HEK293 (cell line): ENCODE results near the gene PUM1.

Experiments
- CTCF ChIP-seq: fragments of 450-650 bp; formaldehyde crosslinking; IDR thresholded peaks from 2 replicates; pipeline ENCODE4 v1.5.1; 2016; ENCODE audit warnings: missing biosample characterization, missing genetic modification characterization
- ELK4 ChIP-seq: IDR thresholded peaks from 2 replicates; pipeline ENCODE4 v1.6.1; 2011; ENCODE audit warnings: mild to moderate bottlenecking, low read depth, low read length, borderline replicate concordance
- KLF9 ChIP-seq: fragments of 450-650 bp; formaldehyde crosslinking; IDR thresholded peaks from 2 replicates; pipeline ENCODE4 v1.5.1; 2016; ENCODE audit warnings: missing biosample characterization, missing genetic modification characterization, low read depth
- PBX3 ChIP-seq: sonication (generic); formaldehyde crosslinking; IDR thresholded peaks from 2 replicates; pipeline ENCODE4 v1.8.1; 2022; ENCODE audit warnings: mild to moderate bottlenecking, moderate library complexity, missing genetic modification reagents
- SP7 ChIP-seq: fragments of 450-650 bp; formaldehyde crosslinking; IDR thresholded peaks from 2 replicates; pipeline ENCODE4 v1.5.1; 2016; ENCODE audit warnings: missing biosample characterization, missing genetic modification characterization
- ZBTB17 ChIP-seq: fragments of 450-650 bp; formaldehyde crosslinking; IDR thresholded peaks from 2 replicates; pipeline ENCODE4 v1.5.1; 2016; ENCODE audit warnings: missing biosample characterization, missing genetic modification characterization
- ZEB2 ChIP-seq: fragments of 450-650 bp; formaldehyde crosslinking; IDR thresholded peaks from 2 replicates; pipeline ENCODE4 v1.5.1; 2016; ENCODE audit warnings: missing biosample characterization, missing genetic modification characterization
- ZNF10 ChIP-seq: fragments of 450-650 bp; formaldehyde crosslinking; IDR thresholded peaks from 2 replicates; pipeline ENCODE4 v1.5.1; 2017; ENCODE audit warnings: missing biosample characterization, missing genetic modification characterization
- ZNF133 ChIP-seq: fragments of 450-650 bp; formaldehyde crosslinking; IDR thresholded peaks from 2 replicates; pipeline ENCODE4 v1.5.1; 2016; ENCODE audit warnings: missing biosample characterization, missing genetic modification characterization
- ZNF175 ChIP-seq: fragments of 450-650 bp; formaldehyde crosslinking; IDR thresholded peaks from 2 replicates; pipeline ENCODE4 v1.5.1; 2016; ENCODE audit warnings: missing biosample characterization, missing genetic modification characterization
- ZNF311 ChIP-seq: fragments of 450-650 bp; formaldehyde crosslinking; IDR thresholded peaks from 2 replicates; pipeline ENCODE4 v1.5.1; 2017; ENCODE audit warnings: missing biosample characterization, missing genetic modification characterization, borderline replicate concordance
- ZNF645 ChIP-seq: fragments of 450-650 bp; formaldehyde crosslinking; IDR thresholded peaks from 2 replicates; pipeline ENCODE4; 2016; ENCODE audit warnings: missing biosample characterization, missing genetic modification characterization
- ZNF747 ChIP-seq: fragments of 450-650 bp; formaldehyde crosslinking; IDR thresholded peaks from 2 replicates; pipeline ENCODE4 v1.5.1; 2016; ENCODE audit warnings: missing biosample characterization, missing genetic modification characterization
- ZSCAN5A ChIP-seq: fragments of 450-650 bp; formaldehyde crosslinking; IDR thresholded peaks from 2 replicates; pipeline ENCODE4 v1.5.1; 2016; ENCODE audit warnings: missing biosample characterization, missing genetic modification characterization

- TF ChIP-seq ZSCAN5A, result no peak
- no peak for TF ChIP-seq ELK4
- TF ChIP-seq KLF9 (tag by site-specific recombination), result no peak
- no peak for TF ChIP-seq ZNF311 (tag by site-specific recombination)
- no peak for TF ChIP-seq SP7
- no peak for TF ChIP-seq CTCF (tag by site-specific recombination)
- TF ChIP-seq ZNF133 (tag by site-specific recombination), result no peak
- no peak for TF ChIP-seq ZBTB17 (tag by site-specific recombination)
- TF ChIP-seq ZNF645 (tag by site-specific recombination), result no peak
- TF ChIP-seq ZNF10, result no peak
- TF ChIP-seq ZNF175, result no peak
- no peak for TF ChIP-seq ZNF747 (tag by site-specific recombination)
- TF ChIP-seq ZEB2 (tag by site-specific recombination), result no peak
- no peak for TF ChIP-seq PBX3 (CRISPR knock-in tag)
Observed at GRCh38 chr1:30948278-30948677, 117.2 kb downstream of the PUM1 start.
